ENCODE results near the gene WBP1.
"Not testable (repeated sequence)": the region's sequence is repeated elsewhere in the genome, so short reads cannot be mapped to it uniquely, and the experiment has no call there.

Gene WBP1

GRCh38 chr2:74458132-74458937 is at the start of gene WBP1:
Gene WBP1, plus strand, starts transcription at chr2:74458438. Its CDS starts 165 bp downstream, at chr2:74458603.
- peak; percentile 98 for DNase-seq

DNA sequence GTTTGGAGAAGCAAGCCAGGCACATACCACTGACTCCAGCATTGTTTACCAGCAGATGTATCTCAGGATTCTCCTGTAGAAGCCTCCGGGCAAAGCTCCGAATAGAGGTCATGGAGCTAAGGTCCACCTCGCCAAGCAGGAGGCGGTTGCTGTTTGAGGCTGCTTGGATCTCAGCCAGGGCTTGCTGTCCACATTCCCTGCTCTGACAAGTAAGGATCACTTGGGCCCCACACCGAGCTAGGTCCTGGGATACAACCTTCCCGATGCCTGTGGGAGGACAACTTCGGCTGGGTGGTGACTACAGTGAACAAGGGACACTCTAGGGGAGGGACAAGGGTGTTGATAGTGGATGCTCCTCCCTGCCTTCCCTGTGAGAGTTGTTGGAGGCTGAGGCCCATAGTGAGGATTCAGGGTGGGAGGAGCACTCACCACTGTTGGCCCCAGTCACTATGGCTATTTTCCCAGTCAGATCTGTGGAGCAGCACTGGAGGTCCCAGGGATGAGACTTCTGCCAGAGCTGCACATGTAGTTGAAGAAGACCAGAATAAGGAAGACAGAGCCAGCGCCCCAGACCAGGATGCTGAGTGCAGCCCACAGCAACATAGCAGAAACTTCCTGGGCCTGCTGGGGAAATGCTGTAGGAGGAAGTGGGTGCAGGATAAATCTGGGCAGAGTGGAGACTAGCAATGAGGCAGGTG is 45.1 kb upstream of the WBP1 start:
- DNase-seq, result no peak

- no peak for DNase-seq
Observed at GRCh38 chr2:74414441-74414840, 43.8 kb upstream of the WBP1 start.

GRCh38 chr2:74414881-74415761 is 43.1 kb upstream of the WBP1 start:
- DNase-seq, result no peak

DNA sequence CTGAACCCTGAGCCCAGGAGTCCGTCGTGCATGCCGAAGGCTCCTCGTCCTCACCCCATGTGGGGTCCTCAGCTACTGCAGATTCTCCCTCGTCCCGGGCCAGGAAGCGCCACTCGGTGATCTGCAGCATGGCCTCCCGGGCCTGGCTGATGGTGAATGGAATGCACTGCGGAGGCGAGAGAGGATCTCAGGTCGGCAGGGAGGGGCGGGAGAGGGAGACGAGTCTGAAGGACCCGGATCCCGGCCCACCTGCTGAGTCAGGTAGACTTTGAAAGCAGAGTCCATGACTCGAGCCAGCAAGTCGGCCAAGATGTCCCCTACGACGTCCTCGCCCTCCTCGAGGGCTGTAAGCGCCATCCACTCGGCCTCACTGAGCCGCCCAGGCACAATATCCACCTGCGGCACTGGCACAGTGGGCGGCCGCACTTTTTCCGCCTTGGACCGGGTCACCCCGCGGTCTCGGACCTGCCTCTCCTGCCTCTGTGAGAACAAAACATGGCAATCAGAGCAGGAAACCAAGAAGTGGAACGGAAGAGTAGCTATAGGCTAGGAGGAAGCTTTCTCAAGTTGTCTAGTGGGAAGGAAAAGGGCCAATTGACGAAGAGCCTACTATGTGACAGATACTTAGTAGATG is 42.4 kb upstream of the WBP1 start:
- DNase-seq, result no peak

GRCh38 chr2:74416778-74417177 is 41.5 kb upstream of the WBP1 start:
- DNase-seq, result no peak

DNA sequence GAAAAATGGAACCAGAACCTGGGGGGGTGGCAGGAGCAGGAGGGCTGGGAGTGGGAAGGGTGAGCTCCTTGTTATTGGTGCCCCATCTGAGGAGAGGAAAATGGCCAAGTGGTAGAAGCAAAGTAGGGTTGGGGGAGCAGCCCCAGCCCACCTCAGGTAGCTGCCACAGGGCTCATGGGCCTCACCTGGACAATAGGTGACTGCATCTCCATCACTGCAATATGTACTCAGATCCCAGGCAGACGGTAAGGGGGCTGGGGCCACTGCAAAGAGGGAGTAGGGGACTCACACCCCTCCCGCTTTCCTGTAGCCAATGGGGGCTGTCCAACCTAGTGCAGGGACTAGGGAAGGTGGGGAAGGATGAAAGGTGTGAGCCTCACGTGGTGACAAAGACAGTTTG is 41.0 kb upstream of the WBP1 start:
- DNase-seq, result no peak

GRCh38 chr2:74417763-74418162 is 40.5 kb upstream of the WBP1 start:
- no peak for DNase-seq

- no peak for DNase-seq
Observed at GRCh38 chr2:74418312-74418711, 39.9 kb upstream of the WBP1 start.

DNA sequence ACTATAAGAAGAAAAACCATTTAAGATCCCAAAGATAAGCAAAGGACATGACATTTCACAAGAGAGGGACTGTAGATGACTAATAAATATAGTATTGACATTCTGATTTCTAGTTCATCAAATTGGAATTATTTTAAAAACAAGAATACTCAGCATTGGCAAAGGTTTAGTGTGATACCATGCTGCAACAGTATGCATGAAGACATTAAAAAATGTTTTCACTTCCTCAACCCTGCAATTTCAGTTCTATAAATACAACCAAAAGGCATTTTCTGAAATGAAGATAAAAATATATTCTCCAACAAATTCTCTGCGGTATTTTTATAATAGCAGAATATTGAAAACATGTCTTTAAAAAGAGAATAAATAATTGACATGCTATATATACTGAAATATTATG is 38.9 kb upstream of the WBP1 start:
- DNase-seq, result no peak

GRCh38 chr2:74420006-74420405 is 38.2 kb upstream of the WBP1 start:
- no peak for DNase-seq

DNA sequence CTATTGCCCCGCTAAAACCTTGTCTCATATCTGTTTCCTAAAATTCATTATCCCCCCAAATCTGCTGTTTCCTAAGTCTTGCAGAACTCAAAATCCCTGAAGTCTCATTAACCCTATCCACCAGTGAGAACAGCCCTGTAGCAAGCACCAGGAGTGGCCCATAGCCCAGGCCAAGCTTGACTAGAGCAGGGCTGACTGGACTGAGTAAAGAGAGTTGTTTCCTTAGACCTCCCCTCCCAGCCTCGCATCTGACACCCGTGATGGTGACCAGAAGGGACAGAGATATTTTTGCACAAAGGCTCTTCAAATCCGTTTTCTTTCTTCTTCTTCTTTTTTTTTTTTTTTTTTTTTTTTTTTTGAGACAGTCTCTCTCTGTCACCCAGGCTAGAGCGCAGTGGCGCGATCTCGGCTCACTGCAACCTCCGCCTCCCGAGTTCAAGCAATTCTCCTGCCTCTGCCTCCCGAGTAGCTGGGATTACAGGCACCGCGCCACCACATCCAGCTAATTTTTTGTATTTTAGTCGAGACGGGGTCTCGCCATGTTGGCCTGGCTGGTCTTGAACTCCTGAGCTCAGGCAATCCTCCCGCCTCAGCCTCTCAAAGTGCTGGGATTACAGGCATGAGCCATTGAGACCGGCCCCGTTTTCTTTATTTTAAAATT is 37.7 kb upstream of the WBP1 start:
- not testable (repeated sequence) for DNase-seq

GRCh38 chr2:74421221-74421870 is 36.9 kb upstream of the WBP1 start, which contains the start of the genes C2orf81 and WDR54:
Gene C2orf81, minus strand, starts transcription at chr2:74421619. Its CDS starts 59 bp downstream, at chr2:74421560.
Gene WDR54, plus strand, starts transcription at chr2:74421730. Its CDS starts 424 bp downstream, at chr2:74422154.
- DNase-seq, result peak; percentile 60

DNA sequence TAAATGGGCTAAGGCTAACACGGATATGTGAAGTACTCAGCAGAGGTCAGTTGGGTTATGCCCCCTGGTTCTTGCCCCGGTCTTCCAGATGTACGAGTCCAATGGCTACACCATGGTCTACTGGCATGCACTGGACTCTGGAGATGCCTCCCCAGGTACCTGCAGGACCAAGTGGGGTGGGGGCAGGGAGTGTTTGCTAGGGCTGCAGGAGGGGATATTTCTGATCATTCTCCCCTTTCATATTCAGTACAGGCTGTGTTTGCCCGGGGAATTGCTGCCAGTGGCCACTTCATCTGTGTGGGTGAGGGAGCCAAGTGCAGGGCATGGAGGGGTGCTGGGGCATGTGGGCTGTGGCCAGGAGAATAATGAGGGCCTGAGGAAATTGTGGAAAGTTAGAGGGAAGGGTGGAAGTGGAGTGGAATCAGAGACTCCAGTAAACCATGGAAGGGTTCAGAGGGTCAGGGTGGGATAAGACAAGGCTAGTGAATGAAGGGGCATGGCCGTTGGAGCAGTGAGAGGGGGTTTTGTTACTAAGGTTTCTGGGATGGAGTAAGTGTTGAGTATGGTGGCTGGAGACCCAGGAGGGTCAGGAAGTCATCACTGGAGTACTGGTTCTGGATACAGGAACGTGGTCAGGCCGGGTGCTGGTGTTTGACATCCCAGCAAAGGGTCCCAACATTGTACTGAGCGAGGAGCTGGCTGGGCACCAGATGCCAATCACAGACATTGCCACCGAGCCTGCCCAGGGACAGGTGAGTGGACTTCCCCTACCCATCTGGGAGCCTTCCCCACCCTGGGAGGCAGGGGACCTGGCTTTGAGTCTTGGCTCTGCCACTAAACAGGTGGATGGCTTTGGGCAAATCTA is 34.8 kb upstream of the WBP1 start:
- DNase-seq, result no peak

GRCh38 chr2:74424139-74424992 is 33.9 kb upstream of the WBP1 start:
- no peak for DNase-seq

DNA sequence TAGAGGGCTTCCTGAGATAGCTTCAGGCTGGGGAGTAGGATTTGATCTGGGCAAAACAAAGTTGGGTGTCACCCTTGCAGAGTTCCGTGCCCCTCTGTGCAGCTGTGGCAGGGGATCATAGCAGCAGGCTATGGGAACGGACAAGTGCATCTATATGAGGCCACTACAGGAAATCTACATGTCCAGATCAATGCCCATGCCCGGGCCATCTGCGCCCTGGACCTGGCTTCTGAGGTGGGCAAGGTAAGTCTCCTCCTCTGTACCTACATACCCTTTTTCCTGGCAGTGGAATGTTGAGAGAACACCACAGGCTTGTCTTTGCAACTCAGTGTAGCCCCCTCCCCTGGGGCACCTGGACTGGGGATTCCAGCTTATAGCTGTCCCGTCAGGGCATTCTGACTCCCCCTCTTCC is 33.2 kb upstream of the WBP1 start:
- no peak for DNase-seq

- DNase-seq, result no peak
Observed at GRCh38 chr2:74425523-74425922, 32.7 kb upstream of the WBP1 start.

GRCh38 chr2:74426181-74426758 is 32.0 kb upstream of the WBP1 start:
- no peak for DNase-seq

- no peak for DNase-seq
Observed at GRCh38 chr2:74427551-74427950, 30.7 kb upstream of the WBP1 start.

All from NCI-H1436 treated with DMSO at 0.1 percent for 48 hours (cell line).